GM23248 (cell line): ENCODE results near the gene UBE3D. TPM values are rescaled to one million over a fixed set of nuclear protein-coding genes. Genes with fewer than 3 reads are reported as not detected.
A peak's percentile ranks its signal among the peaks of the same experiment; 100 is the strongest.
"Not testable (repeated sequence)": the region's sequence is repeated elsewhere in the genome, so short reads cannot be mapped to it uniquely, and the experiment has no call there.

ENCODE experiments used
- DNase-seq: peaks from one replicate; pipeline ENCODE4 v3.0.0-alpha.2; 2015
- H2AFZ ChIP-seq: fragments of 200-600 bp; sonication (generic); 2 replicates; pipeline ENCODE4 v1.6.1; 2016; ENCODE audit warnings: antibody characterized with exemption
- H3F3A ChIP-seq: fragments of 200-600 bp; sonication (generic); 2 replicates; pipeline ENCODE4 v1.6.1; 2016; ENCODE audit warnings: mild to moderate bottlenecking, antibody characterized with exemption, mixed run types; ENCODE audit not compliant: insufficient read depth
- H3K27ac ChIP-seq: fragments of 200-600 bp; sonication (generic); 2 replicates; pipeline ENCODE4 v1.5.1; 2016; ENCODE audit warnings: mild to moderate bottlenecking
- H3K27me3 ChIP-seq: fragments of 200-600 bp; sonication (generic); replicated peaks from 2 replicates; pipeline ENCODE4 v1.6.1; 2016; ENCODE audit warnings: mild to moderate bottlenecking; ENCODE audit not compliant: insufficient read depth
- H3K36me3 ChIP-seq: fragments of 200-600 bp; sonication (generic); 2 replicates; pipeline ENCODE4 v1.6.1; 2016; ENCODE audit warnings: low read depth, mild to moderate bottlenecking
- H3K4me1 ChIP-seq: fragments of 200-600 bp; sonication (generic); 2 replicates; pipeline ENCODE4 v1.6.1; 2016; ENCODE audit warnings: mild to moderate bottlenecking; ENCODE audit not compliant: insufficient read depth
- H3K4me2 ChIP-seq: fragments of 200-600 bp; sonication (generic); one replicate; pipeline ENCODE4 v1.6.1; 2016; ENCODE audit warnings: mild to moderate bottlenecking; ENCODE audit not compliant: unreplicated experiment
- H3K4me3 ChIP-seq: fragments of 200-600 bp; sonication (generic); 2 replicates; pipeline ENCODE4 v1.5.1; 2016; ENCODE audit warnings: mild to moderate bottlenecking
- H3K79me2 ChIP-seq: fragments of 200-600 bp; sonication (generic); 2 replicates; pipeline ENCODE4 v1.6.1; 2016; ENCODE audit warnings: mild to moderate bottlenecking; ENCODE audit not compliant: insufficient read depth
- H3K9ac ChIP-seq: fragments of 200-600 bp; sonication (generic); 2 replicates; pipeline ENCODE4 v1.6.1; 2016; ENCODE audit warnings: mild to moderate bottlenecking
- H3K9me2 ChIP-seq: fragments of 200-600 bp; sonication (generic); 2 replicates; pipeline ENCODE4 v1.6.1; 2016; ENCODE audit warnings: mixed run types, mild to moderate bottlenecking, moderate library complexity; ENCODE audit not compliant: insufficient read depth
- H3K9me3 ChIP-seq: fragments of 200-600 bp; sonication (generic); one replicate; pipeline ENCODE4 v1.6.1; 2017; ENCODE audit warnings: low read depth
- H4K20me1 ChIP-seq: fragments of 200-600 bp; sonication (generic); 2 replicates; pipeline ENCODE4 v1.6.0; 2016; ENCODE audit not compliant: insufficient read depth
- EZH2 ChIP-seq: fragments of 200-600 bp; sonication (generic); IDR thresholded peaks from 2 replicates; pipeline ENCODE4 v1.6.1; 2018; ENCODE audit warnings: antibody characterized with exemption, mild to moderate bottlenecking; ENCODE audit not compliant: insufficient read depth, poor library complexity, severe bottlenecking
- EZH2phosphoT487 ChIP-seq: fragments of 200-600 bp; sonication (generic); IDR thresholded peaks from 2 replicates; pipeline ENCODE4 v1.6.1; 2018; ENCODE audit warnings: antibody characterized with exemption, moderate library complexity, mild to moderate bottlenecking, low read depth; ENCODE audit not compliant: insufficient read depth
- WGBS, 2 experiments: methylation state at CpG; one replicate each; pipeline ENCODE4 v1.1.6; 2015 to 2017; ENCODE audit warnings: low lambda C conversion rate in 2 of 2, low coverage in 1 of 2; ENCODE audit errors: missing lambda C conversion rate in 2 of 2; 5-methylcytosine and 5-hydroxymethylcytosine counted together
- in situ Hi-C: fragments of 300-500 bp; cut with MboI; formaldehyde crosslinking; loops from 2 replicates; pipeline ENCODE4 v1.15.0; 2020
- polyA plus RNA-seq: library from polyadenylated mRNA; unstranded; fragments of >200 nt; fragmentation: Nextera tagmentation; extraction: Ambion mirVana; gene quantifications from 2 replicates; pipeline ENCODE4 v1.2.1, GENCODE V29; 2016
- total RNA-seq: library from RNA; depleted of rRNA; stranded (reverse); fragments of >200 nt; shearing (Covaris generic); gene quantifications from 2 replicates; pipeline ENCODE4 v1.2.3, GENCODE V29; 2014

The UBE3D gene
- total and polyA plus RNA-seq, 2 experiments from 2014 or later: 2.1 to 6.9 TPM

- WGBS, 2 experiments: 96 to 98% methylated on average over 6 of the region's 6 CpGs
- DNase-seq: no peak
- Histone ChIP-seq H3K27me3 (no peaks in the 10 kb centered on the region), H3K4me1 (no peaks in the 10 kb centered on the region), H3K9ac (no peak overlapping the region), H3F3A (no peaks in the 10 kb centered on the region; the same call in 1 of the 2 replicates), H3K4me3 (no peak overlapping the region), H3K36me3 (no peaks in the 10 kb centered on the region), H3K27ac (no peak overlapping the region), H3K79me2 (no peaks in the 10 kb centered on the region), H3K4me2 (no peak overlapping the region), H3K9me3 (no peaks in the 10 kb centered on the region), H4K20me1 (no peaks in the 10 kb centered on the region), H3K9me2 (no peaks in the 10 kb centered on the region; the same call in 1 of the 2 replicates), H2AFZ (no peak overlapping the region)
- in situ Hi-C loops: no loop called here
- TF ChIP-seq EZH2 (no peak), EZH2phosphoT487 (no peak)
Observed at GRCh38 chr6:82894653-82895259, 170.9 kb downstream of the UBE3D start.

- in situ Hi-C loops: no loop called here
- no peaks in the 10 kb centered on the region; the same call in 1 of the 2 replicates for H3F3A ChIP-seq
- no peaks in the 10 kb centered on the region for H4K20me1 ChIP-seq
- DNase-seq: no peak
- whole genome bisulfite sequencing, 2 experiments: 86 to 89% methylated on average over 9 of the region's 9 CpGs
- TF ChIP-seq EZH2phosphoT487 (no peak), EZH2 (no peak)
- no peaks in the 10 kb centered on the region for H3K79me2 ChIP-seq
- H3K4me1 ChIP-seq: no peaks in the 10 kb centered on the region
- H3K36me3 ChIP-seq: no peaks in the 10 kb centered on the region
- no peaks in the 10 kb centered on the region; the same call in 1 of the 2 replicates for H3K9me2 ChIP-seq
- H3K9me3 ChIP-seq: no peaks in the 10 kb centered on the region
- no peak overlapping the region for H3K9ac ChIP-seq
- H3K27me3 ChIP-seq: no peaks in the 10 kb centered on the region
- no peak overlapping the region for H3K4me2 ChIP-seq
- H2AFZ ChIP-seq: no peak overlapping the region
- H3K27ac ChIP-seq: no peak overlapping the region
- no peak overlapping the region for H3K4me3 ChIP-seq
Observed at GRCh38 chr6:82893889-82894652, 171.6 kb downstream of the UBE3D start.

GRCh38 chr6:82891503-82891902 is 174.1 kb downstream of the UBE3D start:
- H3K4me1 ChIP-seq, H2AFZ ChIP-seq, H3K36me3 ChIP-seq, H3K4me2 ChIP-seq, H3K9me2 ChIP-seq, H3F3A ChIP-seq, H3K9me3 ChIP-seq, H3K9ac ChIP-seq, H4K20me1 ChIP-seq, H3K79me2 ChIP-seq, H3K27ac ChIP-seq, H3K4me3 ChIP-seq, H3K27me3 ChIP-seq, in situ Hi-C loops, DNase-seq: not testable (repeated sequence)
- WGBS, 2 experiments: 65 to 66% methylated on average over 3 of the region's 3 CpGs

- Histone ChIP-seq H2AFZ (no peak overlapping the region), H3K4me2 (no peak overlapping the region), H3K79me2 (no peaks in the 10 kb centered on the region), H3K27me3 (no peaks in the 10 kb centered on the region), H4K20me1 (no peaks in the 10 kb centered on the region), H3K9me2 (no peaks in the 10 kb centered on the region; the same call in 1 of the 2 replicates), H3K9ac (no peak overlapping the region), H3F3A (no peaks in the 10 kb centered on the region; the same call in 1 of the 2 replicates), H3K27ac (no peak overlapping the region), H3K4me3 (no peak overlapping the region), H3K36me3 (no peaks in the 10 kb centered on the region), H3K4me1 (no peaks in the 10 kb centered on the region), H3K9me3 (no peaks in the 10 kb centered on the region)
- in situ Hi-C loops: no loop called here
- TF ChIP-seq EZH2 (no peak), EZH2phosphoT487 (no peak)
- DNase-seq: peak; percentile 4
Observed at GRCh38 chr6:82891076-82891475, 174.6 kb downstream of the UBE3D start.
